ENCODE results near the gene APLP2.
"Not testable (repeated sequence)": the region's sequence is repeated elsewhere in the genome, so short reads cannot be mapped to it uniquely, and the experiment has no call there.

The APLP2 gene

DNA sequence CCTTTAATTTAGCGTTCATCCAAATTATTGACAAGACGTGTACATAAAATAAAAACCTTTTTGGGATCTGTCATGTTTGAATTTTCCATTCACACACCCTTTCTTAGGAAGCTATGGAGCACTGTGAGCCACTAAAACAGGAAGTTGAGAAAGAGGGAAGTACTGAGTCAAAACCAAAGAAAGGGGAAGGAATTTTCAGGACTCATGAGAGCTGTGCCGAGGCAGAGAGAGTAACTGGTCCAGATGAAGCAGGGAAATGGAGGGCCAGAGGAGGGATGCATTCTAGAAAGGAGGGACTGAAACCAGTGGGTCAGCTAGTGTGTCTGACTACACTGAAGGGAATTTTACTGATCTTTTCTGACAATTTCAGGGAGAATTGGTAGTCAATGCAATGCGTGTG, 24.9 kb downstream of the APLP2 start:
- no peak for DNase-seq

DNA sequence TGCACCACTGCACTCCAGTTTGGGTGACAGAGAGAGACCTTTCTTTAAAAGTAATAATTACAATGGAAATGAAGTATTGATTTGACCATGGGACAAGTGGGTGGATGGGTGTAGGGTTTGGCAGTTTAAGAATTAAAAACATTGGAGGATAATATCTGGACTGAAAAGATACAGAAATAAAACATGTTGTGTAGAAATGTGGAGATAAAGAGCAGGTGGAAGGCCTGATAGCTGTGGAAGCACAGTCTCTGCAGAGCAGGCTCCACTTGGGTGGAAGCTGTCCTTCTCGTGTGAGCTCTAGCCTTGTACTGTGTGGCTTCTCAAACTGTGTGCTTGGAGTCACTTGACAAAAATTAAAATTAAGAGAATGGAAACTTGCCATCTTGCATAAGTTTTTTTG, 25.6 kb downstream of the APLP2 start:
- no peak for DNase-seq

DNA sequence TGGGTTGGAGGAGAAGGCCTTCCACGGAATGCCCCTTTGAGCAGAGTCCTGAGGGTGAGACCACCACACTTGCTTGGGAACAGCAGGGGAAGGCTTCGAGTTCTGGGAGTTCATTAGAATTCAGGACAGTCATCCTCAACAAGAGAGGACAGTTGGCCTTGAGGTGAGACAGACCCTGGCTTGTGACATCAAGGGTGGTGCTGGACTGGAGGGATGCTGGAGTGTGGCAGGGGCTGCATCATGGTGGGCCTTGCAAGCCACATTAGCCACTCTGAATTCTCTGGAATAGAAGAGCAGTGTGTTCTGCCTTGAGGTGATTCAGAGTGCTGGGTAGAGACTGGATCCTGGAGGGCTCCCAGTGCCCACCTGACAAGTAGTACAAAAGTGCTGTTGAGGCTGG, 26.3 kb downstream of the APLP2 start:
- DNase-seq, result no peak

DNA sequence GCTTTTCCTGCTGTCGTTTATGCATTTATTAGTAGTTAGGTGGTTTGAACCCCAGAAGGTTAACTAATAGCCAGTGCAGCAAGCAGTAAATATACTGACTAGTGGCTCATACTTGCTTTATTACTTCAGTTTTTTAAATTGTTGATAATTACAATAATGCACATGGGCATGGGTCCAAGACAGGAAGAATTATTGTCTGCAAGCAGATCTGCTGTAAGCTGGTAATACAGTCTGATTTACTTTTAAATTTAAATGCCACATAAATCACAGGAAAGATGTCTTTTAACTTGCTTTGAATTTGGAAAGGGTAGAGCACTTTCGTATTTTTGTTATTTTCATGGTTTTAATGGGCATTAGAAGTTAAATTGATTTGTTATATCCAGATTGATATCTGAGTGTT, 27.1 kb downstream of the APLP2 start:
- DNase-seq, result no peak

DNA sequence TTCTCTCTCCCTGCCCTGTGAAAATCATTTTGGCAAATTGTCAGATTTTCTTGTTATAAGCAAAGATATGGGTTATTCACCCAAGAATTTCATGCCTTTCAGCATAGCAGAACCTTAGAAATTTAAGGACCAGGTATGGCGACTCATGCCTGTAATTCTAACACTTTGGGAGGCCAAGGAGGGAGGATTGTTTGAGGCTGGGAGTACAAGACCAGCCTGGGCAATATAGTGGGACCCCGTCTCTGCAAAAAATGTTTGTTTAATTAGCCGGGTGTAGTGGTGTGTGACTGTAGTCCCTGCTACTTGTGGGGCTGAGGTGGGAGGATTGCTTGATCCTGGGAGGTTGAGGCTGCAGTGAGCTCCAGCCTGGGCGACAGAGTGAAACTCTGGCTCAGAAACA, 27.6 kb downstream of the APLP2 start:
- no peak for DNase-seq

DNA sequence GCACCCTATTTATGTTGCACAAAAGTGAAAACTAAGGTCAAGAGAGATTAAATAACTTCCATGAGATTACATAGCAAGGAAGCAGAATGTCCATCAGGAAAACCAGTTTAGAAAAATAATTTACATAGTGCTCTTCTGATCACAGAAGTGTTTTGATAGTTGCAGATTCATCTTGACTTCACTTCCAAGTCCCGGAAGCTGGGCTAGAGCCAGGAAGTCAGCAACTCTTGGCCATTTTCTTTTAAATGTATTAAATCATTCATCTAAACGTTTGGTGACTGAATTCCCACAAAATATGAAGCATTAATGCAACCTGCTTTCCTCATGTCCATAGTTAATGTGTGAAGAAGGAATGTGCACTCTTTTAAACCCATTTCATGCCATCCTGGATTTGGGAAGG, 29.7 kb downstream of the APLP2 start:
- no peak for DNase-seq

DNA sequence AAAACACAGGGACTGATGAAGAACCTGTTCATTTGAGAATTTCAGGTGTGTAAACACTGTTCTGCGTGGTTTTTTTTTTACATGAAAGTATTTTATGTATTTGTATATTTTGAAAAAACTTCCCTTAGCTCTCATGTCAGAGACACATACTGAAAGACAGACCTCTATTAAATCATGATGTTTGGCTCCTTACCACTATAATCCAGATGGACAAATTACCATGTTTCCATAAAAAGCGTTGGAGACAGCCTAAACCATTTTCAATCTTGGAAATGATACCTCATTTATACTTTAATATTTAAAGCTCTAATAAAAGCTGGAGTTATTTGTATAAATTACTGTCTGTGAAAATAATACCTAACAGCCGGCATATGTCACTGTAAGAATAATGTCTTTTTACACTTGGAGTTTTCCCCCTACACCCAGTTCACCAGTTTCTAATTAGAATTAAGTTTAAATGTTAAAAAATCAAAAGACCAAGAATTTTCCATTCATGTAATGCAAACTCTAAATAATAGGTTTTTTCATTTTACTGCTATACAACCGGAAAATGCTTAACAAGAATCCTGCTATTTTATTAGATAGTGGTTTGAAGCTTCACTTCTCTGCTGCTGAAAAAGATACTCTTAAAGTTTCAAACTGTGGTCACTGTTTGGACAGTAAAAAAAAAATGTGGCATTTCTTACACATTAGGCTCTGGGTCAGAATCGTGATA, 30.8 kb downstream of the APLP2 start:
- no peak for DNase-seq

DNA sequence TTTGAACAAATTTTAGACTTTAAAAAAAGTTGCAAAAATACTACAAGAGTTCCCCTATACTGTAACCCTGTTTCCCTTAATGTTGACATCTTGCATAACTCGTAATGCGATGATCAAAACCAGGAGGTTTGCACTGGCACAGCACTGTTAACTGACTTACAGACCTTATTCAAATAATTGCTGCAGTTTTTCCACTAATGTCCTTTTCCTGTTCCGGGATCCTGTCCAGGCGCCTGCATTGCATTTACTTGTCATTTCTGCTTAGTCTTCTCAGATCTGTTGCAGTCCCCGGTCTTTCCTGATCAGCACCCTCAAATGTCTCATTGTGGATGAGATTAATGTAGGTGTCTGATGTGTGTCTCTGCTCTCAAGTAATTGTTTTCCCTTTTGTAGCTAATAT, 32.0 kb downstream of the APLP2 start:
- DNase-seq, result no peak

DNA sequence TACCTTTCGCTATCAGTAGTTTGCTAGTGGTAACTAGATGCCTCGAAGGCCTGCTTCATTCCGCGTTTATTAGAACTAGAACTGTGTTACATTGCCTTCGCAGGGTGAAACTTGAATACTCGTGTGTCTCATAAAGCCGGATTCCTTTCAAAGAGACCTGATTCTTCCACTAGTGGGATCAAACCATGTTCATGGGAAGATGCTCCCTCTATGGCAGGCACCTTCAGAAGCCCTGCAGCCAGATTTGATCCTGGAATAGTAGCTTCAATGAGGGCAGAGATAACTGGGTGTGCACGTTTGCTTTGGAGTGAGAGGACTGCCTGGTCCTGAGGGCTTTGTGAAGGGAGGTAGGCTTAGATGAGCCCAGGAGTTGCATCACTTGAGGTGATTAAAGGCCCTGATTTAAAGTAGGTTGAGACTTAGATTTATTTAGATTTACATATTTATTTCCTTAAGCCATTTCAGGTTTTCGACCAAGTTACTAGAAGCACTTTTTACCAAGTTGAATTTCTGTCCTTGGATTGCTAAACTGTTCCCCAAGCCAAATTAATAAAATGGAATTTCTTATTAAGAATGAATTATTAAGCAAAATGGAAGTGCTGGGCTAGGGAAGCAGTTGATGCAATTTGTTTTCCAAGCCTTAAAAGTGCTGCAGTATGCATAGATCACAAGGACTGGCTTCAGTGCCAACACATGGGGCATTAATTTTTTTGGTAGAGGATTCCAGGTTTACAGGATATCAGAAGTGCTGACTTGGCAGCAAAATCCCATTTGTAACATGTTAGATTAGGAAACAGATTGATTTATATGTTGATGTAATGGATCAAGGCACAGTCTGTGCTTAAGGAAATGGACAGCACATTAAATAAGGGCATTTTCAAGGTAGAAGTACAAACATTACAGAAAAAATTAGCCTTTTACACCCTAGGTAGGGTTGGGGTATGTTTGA, 32.9 kb downstream of the APLP2 start:
- no peak for DNase-seq

DNA sequence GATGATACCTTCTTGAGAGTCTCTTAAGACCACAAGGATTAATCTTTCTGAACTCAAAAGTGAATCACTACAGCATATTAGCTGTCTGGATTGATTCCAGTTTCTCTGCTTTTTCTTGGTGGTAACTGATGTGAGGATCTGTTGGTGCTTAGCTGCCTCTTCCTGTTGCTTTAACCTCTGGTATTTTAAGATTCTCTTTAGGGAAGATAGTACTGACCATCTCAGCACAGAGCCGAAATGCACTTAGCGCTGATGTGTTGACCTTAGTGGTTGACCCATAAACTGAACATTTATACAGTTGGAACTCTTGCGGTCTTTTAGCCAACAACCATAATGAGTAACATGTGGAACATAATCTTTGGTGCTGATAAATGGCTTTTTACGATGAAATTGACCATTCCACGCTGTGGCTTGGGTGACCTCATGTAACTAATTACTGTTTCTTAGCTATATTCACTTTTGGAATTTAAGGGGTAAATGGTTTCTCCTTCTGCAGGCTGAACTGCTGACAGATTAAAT, 33.7 kb downstream of the APLP2 start:
- DNase-seq, result no peak

DNA sequence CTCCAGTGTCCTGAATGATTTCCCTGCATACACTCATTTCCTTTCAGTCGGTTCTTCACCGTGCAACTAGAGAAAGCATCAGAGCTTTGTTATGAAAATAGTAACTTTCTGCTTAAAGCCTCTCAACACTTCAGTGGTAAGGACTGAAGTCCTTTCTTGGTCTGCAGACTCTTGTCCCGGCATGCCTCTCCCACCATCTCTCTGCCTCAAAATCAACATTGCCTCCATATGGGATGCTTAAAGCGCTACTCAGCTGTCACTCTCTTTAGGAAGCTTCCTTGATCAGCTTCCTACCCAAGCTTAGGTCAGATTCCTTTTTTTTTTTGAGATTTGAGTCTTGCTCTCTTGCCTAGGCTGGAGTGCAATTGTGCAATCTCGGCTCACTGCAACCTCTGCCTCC, 36.7 kb downstream of the APLP2 start:
- no peak for DNase-seq

DNA sequence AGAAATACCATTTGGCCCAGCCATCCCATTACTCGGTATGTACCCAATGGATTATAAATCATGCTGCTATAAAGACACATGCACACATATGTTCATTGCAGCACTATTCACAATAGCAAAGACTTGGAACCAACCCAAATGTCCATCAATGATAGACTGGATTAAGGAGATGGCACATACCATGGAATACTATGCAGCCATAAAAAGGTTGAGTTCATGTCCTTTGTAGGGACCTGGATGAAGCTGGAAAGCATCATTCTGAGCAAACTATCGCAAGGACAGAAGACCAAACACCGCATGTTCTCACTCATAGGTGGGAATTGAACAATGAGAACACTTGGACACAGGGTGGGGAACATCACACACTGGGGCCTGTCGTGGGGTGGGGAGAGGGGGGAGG, 39.0 kb downstream of the APLP2 start:
- DNase-seq, result not testable (repeated sequence)

DNA sequence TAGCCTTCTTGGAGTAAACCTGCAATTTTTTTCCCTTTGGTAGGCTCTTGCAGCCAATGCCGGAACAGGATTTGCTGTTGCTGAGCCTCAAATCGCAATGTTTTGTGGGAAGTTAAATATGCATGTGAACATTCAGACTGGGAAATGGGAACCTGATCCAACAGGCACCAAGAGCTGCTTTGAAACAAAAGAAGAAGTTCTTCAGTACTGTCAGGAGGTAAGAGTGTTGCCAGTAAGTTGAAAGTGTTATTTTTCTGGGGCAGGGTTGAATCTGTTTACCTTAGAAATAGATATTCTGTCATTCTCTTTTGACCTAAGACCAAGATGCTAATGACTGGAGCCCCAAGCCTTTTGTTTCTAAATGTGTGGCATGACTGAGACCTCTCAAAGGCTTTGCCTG, 39.7 kb downstream of the APLP2 start:
- no peak for DNase-seq

DNA sequence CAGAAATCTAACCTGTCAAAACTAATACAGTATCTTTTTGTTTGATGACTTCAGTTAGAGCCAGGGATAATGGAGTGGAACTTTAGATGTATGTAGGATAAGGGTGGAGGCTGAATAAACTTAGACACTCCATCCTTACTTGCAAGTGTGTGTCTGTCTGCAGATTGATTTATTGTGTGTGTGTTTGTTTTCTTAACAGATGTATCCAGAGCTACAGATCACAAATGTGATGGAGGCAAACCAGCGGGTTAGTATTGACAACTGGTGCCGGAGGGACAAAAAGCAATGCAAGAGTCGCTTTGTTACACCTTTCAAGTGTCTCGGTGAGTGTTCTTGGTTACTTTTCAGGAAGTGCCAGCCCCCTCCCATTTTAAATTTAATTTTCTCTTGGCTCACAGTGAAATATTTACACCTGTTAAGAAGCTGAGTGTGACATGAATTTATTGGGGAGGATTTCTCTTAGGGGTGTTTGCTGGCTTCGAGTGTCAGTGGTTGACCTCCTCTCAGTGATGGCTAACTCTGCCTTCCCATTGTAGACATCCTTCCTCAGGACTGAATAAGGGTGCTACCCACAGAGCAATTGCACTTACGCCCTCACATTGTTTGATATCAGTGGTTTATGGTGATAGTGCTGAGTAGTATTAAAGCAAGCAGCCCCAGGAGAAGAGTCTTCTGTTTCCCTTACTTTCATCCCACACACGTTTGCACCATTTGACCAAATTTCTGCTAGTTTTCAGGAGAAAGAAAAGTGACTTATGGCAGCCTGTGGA, 40.8 kb downstream of the APLP2 start:
- DNase-seq, result no peak

DNA sequence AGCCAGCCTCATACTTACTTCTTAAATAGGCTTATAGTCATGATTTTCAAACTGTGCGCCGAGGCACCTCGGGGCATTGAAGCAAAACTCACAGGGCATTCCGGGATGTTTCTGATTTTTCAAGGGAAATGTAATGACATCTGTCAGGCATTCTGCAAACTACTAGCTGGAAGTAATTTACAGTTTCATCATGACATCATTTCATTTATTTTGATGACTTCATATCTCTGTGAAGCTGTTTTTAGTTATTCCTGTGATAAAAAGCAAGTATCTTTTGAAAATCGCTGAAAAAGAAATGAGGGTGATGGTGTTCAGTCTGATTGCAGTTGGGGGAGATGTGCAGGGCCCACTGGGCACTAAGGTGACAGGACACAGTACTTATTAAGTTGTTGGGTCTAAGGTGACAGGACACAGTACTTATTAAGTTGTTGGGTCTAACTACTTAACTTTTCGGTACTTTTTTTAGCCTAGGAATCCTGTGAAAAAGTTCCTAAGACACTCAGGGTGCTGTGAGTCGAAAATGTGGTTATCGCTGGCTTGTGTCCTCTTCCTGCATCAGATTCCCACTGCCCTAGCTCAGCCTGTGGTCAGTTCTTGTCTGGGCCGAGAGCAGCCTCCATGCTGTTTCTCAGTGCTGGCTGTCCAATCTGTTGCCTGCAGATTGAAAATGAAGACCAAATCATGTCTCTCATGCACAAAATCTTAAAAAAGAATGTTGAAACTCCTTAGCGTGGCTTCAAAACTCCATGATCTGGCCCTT, 42.6 kb downstream of the APLP2 start:
- no peak for DNase-seq

DNA sequence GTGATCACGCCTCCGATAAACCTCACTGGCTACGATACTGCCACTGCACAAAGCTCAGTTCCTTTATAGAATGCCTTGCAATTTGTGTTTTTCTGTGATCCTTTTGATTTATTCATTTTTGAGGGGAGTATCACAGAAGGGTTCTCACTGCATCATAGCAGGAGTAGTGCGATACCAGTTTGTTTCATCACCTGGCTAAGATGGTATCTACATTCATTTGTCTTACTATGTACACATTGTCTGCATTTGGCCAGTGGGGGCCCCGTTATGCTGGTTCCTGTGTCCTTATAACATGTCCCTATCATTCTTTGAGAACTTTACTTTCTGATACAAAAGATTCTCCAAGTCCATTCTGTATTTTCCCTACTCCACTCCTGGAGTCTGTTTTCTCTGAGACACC, 44.6 kb downstream of the APLP2 start:
- no peak for DNase-seq

DNA sequence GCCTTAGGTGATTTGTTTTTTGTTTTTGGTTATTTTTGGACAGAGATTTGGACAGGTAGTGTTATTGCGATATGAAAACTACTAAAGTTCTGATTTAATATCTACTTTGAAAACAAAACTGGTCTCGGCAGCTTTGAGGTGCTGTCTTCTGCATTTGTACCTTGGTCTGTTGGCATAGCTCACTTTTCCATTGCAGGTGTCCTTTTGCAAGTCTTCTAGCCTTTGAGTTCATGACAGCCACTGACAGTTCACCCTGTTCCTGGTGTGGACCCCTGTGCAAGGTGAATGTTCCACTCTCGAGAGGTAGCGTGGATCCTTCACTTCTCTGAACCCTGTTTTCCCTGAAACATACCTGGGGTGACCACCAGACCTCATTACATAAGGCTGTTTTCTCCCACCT, 45.0 kb downstream of the APLP2 start:
- DNase-seq, result no peak

DNA sequence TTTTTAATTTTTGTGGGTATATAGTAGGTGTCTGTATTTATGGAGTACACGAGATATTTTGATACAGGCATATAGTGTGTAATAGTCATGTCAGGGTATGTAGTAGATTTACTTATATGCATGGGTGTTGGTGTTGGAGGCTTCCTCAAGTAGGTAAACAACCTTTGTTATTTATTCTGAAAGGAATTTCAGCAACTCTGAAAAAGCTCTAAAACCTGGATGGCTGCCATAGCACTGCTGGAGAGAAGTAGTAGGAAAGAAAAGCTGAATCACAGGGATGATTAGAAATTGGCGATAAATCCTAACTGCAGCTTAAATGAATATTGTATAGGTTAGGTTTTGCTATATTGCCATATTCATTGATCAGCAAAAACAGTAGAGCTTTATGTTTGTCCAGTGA, 45.5 kb downstream of the APLP2 start:
- no peak for DNase-seq

DNA sequence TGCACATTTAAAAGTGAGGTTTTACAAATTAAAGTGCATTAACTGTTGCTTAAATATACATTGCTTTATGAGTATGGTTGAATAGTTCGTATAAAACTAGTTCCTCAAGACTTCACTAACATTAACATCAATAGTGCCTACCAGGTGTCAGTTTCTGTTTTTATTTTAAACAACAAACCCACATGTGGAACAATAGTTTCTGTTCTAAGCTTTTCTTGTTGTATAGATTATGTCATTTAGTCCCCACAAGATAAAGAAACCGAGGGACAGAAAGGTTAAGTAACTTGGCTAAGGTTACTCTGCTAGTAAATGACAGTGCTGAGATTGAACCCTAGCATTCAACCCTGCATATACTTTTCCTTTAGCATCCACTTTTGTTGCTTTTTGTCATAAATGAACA, 48.5 kb downstream of the APLP2 start:
- DNase-seq, result no peak

DNA sequence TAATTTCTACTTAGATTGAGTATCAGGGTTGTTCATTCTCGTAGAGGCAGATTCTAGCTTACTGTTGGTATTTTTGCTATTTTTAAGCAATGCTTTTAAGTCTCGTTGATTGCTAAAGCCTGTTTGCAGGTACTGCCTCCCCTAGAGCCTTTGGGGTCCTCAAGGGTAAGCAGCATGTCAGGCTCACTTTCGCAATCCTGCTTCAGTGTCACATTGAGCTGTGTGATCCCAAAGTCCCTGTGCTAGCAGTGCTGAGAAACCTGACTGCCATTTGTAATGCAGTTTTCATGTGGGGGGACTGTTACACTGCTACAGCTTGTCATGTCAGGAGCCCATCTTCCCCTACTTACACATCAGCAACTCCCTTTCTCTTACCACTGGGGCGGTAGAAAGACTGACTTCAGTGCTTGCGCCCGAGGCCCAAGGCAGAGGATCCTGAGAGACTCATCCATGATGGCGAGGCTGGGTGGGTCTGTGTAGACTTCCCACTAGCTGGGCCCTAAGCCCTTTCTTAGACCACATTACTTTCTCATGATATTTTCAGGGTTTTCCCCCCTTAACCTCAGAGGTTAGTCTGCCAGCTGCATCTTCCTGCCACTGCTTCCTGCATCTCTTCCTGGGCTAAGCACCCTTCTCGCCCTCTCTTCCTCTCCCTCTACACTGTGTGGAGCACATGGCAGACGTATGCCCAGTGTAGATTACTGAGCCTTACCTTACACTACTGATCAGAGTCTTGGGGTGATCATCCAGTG, 49.1 kb downstream of the APLP2 start:
- no peak for DNase-seq

DNA sequence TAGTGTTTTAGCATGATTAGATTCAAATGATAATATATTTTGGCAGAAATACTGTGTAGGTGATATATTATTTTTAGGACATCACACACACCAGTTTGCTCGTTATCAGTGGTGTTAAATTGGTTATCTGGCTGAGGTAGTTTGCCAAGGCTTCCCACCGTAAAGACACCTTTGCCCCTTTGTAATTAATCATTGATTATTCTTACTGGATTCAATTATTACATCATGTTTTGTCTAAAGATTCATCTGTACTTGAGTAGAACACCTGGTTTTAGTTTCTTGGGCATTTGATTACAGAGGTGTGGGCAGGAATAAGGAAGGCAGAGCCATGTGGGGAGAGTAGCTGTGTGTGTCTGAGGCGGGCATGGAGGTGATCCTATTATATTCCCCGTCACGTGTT, 50.4 kb downstream of the APLP2 start:
- no peak for DNase-seq

DNA sequence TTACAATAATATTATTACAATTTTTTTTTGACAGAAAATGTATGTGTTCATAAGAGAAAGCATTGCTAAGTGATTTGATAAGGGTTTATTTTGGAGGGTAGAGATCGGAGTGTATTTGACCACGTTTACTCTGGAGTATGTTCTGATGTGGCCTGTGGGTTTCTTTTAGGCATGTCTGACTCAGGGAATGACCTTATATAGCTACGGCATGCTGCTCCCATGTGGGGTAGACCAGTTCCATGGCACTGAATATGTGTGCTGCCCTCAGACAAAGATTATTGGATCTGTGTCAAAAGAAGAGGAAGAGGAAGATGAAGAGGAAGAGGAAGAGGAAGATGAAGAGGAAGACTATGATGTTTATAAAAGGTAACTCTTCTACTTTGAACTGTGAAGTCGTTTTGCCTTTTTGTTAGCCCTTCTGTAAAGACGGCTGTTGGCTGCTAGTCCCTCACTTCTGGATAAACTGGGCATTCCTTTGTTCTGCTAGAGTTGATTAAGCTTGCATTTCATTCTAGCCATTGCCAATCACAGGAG, 51.8 kb downstream of the APLP2 start:
- DNase-seq, result no peak

Measured in activated CD4-positive, alpha-beta T cell treated with anti-CD3 and anti-CD28 coated beads for 1 hour (primary cell).